ENCODE results near the gene STARD10.

GRCh38 chr11:72773291-72773690 lies 20.6 kb downstream of the STARD10 start:
- no peak for TF ChIP-seq CTCF (IDR thresholded peaks at IDR 0.05; ENCODE audit: insufficient read depth, low read depth, low read length)
- TF ChIP-seq EZH2 (IDR thresholded peaks at IDR 0.05; ENCODE audit: insufficient read depth, low read length) = no peak

All from astrocyte (in vitro differentiated cells and primary cell).